Stimulated activated naive CD4-positive, alpha-beta T cell (primary cell): ENCODE measurements around the gene CYP11A1.

Source experiments
- DNase-seq, 6 experiments: peaks; one replicate each; lab custom pipeline; 2025; lab: John Stamatoyannopoulos, UW

Gene CYP11A1

DNA sequence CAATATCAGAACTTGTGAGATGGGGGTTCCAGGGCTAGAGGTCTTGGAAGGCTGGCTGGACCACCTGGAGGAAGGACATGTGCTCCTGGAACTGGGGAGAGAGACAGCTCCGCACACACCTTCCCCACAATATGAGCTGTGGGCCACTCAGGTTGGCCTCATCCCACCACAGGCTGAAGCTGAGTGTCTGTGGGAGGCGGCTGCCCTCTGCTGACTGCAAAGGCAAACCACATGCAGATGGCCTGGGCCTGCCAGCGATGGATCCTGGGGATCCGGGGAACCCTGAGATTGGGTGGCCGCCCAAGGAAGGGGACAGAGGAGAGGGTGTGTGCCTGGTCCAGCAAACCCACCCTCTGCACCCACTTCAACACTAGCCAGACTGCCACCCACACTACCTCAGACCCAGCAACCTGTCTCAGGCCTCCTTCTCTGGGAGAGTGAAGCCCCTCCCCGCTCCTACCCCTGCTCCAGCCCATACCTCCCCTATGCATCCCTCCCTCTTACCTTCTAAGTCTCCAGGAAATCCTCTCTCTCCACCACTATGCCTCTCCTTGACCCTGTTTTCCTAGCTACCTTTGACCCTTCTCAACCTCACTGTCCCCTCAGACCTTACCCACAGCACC, 44.8 kb downstream of the CYP11A1 start:
- peak; percentile 17 to 48 (median 37) for DNase-seq

GRCh38 chr15:74320352-74321247, 46.8 kb downstream of the CYP11A1 start:
- DNase-seq: peak in 1 of 6 experiments; percentile 18

DNA sequence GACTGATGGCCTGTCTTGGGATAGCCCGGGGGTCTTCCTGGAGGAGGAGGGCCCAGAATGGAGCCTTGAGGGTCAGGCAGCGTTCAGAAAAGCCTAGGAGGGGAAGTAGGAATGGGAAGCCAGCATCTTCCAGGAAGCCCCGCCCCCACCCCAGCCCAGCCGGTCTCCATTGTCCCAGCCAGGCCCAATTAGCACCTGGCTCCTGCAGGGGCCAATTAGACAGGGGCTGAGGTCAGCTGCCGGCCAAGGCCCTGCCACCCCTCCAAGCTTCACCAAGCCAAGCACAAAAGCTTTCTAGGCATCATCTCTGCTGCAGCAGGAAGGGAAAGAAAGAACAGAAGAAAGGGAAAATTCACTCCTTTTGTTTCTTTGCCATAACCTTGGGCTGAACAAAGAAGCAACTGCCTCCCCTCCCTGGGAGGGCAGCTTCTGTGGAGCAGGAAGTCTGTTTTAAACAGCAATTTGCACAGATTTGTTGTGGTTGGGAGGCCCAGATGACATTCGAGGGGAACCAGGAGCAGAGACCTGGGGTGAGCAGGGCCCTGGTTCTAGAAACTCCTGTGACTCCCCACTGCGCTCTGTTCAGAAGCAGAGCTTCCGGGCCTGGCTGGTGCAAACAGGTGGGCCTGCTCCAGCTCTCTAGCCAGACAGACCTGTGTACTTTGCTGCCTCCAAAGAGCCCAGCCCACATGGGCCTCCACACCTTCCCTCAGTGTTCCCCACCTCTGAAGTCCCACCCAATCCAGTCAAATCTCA, 47.7 kb downstream of the CYP11A1 start:
- DNase-seq: peak in 1 of 6 experiments; percentile 9

- no peak for DNase-seq
Measured at GRCh38 chr15:74319138-74319460, 48.3 kb downstream of the CYP11A1 start.

GRCh38 chr15:74318376-74319137, 48.9 kb downstream of the CYP11A1 start:
- DNase-seq: no peak

DNA sequence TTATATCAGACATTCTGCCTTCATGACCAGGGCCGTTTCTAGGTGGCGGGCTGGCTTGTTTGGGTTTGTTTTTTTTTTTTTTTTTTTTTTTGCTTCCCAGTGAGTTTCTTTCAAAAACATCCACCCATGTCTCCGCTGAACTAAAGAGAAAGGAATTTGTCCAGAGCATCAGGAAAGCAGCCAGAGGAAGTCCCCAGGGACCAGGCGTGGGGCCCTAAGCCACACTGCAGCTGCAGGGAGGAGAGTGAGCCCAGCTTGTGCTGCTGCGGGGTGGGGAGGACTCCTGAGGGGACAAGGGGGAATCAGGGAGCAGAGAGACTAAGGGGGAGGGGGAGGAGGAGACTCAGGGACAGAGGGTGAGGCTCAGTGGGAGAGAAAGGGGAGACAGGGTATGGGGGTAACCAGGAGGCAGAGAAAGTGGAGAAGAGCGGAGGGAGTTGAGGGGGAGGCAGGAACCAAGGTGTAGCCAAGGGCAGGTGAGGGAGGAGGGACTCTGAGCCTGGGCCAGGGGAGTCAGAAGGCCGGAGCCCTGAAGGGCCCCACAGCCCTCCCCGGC, 49.5 kb downstream of the CYP11A1 start:
- no peak for DNase-seq

GRCh38 chr15:74316141-74316540, 51.3 kb downstream of the CYP11A1 start:
- DNase-seq: no peak

GRCh38 chr15:74315626-74316025, 51.8 kb downstream of the CYP11A1 start:
- DNase-seq: no peak

GRCh38 chr15:74314795-74315438, 52.5 kb downstream of the CYP11A1 start:
- DNase-seq: peak in 3 of 6 experiments; percentile 14 to 26 (median 24)

DNA sequence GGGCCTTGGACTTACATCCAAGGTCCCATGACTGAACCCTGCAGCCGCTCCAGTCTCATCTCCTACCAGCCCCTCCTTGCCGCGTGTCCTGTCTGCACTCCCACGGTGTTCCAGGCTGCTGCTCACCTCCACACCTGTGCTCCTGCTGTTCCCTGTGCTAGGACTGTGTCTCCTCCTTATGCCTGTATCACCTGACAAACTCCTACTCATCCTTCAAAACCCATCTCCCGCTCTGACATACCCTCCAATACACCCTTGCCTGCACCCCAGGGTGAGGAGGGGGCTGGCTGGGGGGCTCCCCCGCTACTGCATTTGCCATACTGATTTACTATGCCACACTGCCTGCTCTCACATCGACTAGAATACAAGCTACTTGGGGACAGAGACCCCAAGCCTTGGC, 53.6 kb downstream of the CYP11A1 start:
- DNase-seq: no peak

- no peak for DNase-seq
Measured at GRCh38 chr15:74312445-74313007, 54.9 kb downstream of the CYP11A1 start.

GRCh38 chr15:74311734-74312444, 55.6 kb downstream of the CYP11A1 start:
- no peak for DNase-seq

GRCh38 chr15:74307827-74308811, 59.3 kb downstream of the CYP11A1 start:
- peak in 2 of 6 experiments; percentile 17 to 21 for DNase-seq

- DNase-seq: no peak
Measured at GRCh38 chr15:74306781-74307217, 60.6 kb downstream of the CYP11A1 start.

DNA sequence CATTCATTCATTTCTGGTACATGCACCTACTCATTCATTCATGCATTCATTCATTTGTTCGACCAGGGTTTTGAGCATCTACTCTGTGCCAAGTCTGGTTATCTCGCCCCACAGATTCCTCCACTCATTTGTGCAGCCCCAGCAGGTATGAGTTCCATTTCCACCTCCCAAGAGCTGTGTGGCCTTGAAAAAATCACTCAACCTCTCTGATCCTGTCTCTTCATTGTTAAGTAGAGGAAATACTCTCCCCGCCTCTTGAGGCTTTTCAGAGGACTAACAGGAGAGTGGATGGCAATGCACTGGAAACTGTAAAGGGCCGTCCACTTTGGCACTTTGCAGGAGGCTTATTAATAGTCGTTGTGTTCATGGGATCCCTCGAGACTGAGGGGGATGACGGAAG, 61.8 kb downstream of the CYP11A1 start:
- no peak for DNase-seq

DNA sequence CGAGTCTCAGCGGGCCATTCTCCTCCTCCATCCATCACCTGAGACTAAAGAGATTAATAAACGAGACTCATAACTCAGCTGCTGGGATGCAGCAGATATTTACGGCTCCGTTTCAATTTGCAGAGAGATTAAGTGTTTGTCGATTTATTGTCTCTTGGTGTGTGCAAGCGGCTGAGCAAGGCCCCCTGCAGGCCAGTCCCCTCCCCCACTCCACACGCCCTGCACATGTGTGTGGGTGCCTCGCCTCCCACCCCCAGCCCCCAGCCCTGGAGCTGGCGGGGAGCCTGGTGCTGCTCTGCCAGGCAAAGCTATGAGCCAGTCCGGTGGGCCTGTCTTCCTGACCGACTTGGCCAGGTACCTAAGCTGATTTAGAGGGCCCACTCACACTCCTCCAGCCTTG, 63.0 kb downstream of the CYP11A1 start:
- no peak for DNase-seq

DNA sequence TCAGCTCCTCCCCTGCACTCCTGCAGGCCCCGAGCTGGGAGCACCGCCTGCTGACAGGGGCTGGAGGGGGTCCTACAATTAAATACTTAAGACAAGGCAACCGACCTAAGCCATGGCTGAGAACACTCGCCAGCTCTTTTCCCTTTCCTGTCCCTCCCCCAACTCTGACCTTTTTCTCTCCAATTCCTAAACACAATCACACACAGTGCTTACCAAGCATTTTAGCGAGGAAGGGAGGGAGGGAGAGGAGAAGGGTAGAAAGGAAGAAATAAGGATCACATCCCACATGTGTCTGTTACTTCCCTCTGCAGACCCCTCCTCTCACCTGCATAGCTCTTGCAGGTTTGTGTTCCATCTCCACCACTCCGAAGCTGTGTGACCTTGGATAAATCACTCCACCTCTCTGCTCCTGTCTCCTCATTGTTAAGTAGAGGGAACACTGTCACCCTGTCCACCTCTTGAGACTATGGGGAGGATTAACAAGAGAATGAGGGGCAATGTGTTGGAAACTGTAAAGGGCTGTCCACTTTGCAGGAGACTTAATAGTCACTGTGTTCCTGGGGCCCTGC, 63.6 kb downstream of the CYP11A1 start:
- no peak for DNase-seq

- DNase-seq: peak in 1 of 6 experiments; percentile 27
Measured at GRCh38 chr15:74302821-74303359, 64.6 kb downstream of the CYP11A1 start.
